ENCODE results near the gene MXD1.
"Not testable (repeated sequence)": the region's sequence is repeated elsewhere in the genome, so short reads cannot be mapped to it uniquely, and the experiment has no call there.

MXD1 gene, protein sequence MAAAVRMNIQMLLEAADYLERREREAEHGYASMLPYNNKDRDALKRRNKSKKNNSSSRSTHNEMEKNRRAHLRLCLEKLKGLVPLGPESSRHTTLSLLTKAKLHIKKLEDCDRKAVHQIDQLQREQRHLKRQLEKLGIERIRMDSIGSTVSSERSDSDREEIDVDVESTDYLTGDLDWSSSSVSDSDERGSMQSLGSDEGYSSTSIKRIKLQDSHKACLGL

GRCh38 chr2:69914950-69915945 lies at the start of gene MXD1:
Gene MXD1, plus strand, starts transcription at chr2:69915109. Its CDS starts 222 bp downstream, at chr2:69915331.
- no peak for FAIRE-seq

- no peak for FAIRE-seq
These were observed 26.5 kb upstream of the MXD1 start for GRCh38 chr2:69888451-69888850.

GRCh38 chr2:69889302-69889701 lies 25.6 kb upstream of the MXD1 start:
- FAIRE-seq, result no peak

- FAIRE-seq, result no peak
These were observed 24.0 kb upstream of the MXD1 start for GRCh38 chr2:69890881-69891280.

- not testable (repeated sequence) for FAIRE-seq
These were observed 22.0 kb upstream of the MXD1 start for GRCh38 chr2:69892838-69893424.

- no peak for FAIRE-seq
These were observed 21.0 kb upstream of the MXD1 start, which contains the start of gene SNRNP27 for GRCh38 chr2:69893684-69894551. Gene SNRNP27, plus strand, starts transcription at chr2:69893956. Its CDS starts 29 bp downstream, at chr2:69893985.

- FAIRE-seq, result not testable (repeated sequence)
These were observed 20.2 kb upstream of the MXD1 start for GRCh38 chr2:69894737-69895136.

GRCh38 chr2:69902213-69902922 lies 12.5 kb upstream of the MXD1 start:
- FAIRE-seq, result no peak

GRCh38 chr2:69907216-69907615 lies 7.7 kb upstream of the MXD1 start:
- no peak for FAIRE-seq

- FAIRE-seq, result peak; percentile 97
These were observed 2.8 kb upstream of the MXD1 start for GRCh38 chr2:69911985-69912563.

DNA sequence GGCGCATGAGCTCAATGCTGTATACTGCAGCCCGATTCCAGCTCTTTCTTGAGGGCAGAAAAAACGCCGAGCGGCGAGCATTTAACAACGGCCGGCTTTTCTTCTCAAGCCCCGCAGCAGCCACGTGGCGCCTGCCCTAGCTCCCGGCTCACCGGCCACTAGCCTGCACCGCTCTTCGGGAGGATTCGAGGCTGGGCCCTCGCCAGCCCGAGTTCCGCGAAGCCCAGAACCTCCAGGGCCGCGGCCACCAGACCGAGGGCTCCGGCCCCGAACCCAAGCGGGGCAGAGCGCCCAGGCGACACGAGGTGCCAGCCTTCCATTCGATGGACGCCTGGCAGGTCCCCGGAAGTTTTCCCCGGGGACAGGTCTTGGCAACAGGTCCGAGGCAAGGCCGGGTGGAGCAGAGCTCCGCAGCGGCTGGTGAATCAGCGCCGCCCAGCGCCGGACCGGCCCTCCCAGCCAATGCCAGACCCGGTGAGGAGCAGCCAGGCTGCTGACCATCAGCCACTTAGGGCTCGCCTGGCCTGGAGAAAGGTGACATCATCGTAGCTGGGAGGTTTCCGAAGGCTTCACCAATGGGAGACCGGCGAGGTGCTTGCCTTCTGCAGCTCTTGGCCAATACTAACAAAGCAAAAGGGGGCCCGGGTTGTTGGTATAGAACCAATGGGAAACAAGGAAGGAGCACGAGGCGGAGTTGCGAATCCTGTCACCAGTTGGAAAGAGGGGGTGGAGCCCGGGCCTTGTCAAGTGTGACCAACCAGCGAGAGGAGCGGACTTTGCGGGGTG lies 552 bp upstream of the MXD1 start:
- peak; percentile 100 for FAIRE-seq

DNA sequence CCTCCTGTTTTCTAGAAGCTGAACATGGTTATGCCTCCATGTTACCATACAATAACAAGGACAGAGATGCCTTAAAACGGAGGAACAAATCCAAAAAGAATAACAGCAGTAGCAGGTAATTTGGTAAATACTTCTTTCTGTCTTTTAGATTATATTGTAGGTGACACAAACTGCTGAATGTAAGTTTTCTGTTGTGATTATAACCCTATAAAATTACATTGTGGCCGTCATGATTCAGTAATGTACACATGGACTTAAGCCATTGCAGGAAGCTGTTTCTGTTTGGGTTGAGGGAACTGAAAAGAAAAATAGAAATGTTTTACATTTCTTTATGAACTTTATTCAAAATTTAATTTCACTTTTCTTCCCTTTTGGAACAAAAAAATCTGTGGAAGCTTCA lies 1.2 kb downstream of the MXD1 start:
- no peak for FAIRE-seq

- FAIRE-seq, result no peak
These were observed 2.9 kb downstream of the MXD1 start for GRCh38 chr2:69917852-69918251.

- no peak for FAIRE-seq
These were observed 3.5 kb downstream of the MXD1 start for GRCh38 chr2:69918401-69918800.

GRCh38 chr2:69923116-69923515 lies 8.2 kb downstream of the MXD1 start:
- no peak for FAIRE-seq

DNA sequence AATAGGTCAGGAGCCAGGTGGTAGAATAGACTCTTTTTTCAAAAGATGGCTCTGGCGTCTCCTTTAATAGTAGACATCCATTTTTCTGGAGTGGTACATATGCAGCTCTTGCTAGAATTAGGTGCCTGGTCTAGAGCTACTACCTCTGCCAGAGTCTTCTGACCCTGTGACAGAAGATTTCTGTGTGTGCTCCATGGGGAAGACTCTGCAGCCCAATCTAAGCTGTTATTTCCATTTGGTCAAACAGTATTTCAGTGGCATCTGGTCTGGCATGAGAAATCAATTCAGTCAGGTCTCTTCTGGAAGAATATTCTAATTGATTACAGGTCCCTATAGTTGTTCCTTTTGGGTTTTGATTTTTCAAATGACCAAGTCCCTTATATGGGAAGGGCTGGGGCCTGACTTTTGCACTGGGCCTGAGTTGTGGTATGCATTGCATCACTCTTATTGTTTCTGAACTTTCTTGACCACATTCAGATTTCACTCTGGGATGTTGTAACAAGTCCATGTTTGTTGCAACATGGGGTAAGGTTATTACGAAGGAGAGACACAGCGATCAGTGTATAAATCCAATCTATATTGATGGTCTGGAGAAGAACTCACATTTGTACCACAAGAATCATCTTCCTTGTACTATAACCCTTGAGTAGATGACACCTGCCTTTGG lies 12.1 kb downstream of the MXD1 start:
- FAIRE-seq, result no peak

GRCh38 chr2:69931832-69932595 lies 17.1 kb downstream of the MXD1 start:
- FAIRE-seq, result no peak

DNA sequence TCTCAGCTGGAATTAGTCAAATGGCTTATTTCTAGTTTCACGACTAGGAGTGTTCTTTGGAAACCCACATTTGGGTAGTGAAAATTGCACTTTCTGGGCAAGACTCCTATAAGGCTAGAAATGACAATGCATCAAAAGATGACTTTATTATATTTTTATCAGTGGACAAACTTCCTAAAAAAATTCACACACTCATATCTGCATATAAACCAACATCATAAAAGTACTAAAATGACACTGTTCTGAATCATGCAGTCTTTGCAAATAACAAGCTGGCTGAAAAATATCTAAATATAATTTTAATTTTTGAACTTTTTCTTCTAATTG lies 17.6 kb downstream of the MXD1 start:
- FAIRE-seq, result no peak

DNA sequence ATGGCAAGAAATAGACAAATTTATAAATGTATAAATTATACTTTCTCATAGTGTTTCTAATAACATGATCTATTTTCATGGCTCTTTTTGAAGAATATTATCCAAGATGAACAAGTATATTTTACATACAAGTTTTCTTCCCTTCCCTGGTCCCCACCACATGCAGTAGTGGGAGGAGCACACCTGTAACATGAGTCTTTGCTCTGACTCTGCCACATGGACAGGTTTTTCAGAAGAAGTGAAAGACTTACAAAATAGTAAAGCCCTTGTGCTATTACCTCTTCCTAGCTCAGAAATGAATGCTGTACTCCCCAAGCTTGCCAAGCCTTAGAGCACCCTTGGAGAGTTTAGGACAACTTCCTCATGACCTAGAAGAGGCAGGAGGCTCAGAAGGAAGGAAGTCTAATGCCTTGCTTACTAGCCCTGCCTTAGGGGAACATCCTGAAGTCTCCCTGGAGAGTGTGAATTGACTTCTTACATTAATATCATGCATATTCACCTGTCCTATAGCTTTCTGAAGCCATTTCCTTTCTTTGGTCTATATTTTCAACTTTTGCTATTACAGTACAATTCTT lies 18.4 kb downstream of the MXD1 start:
- FAIRE-seq, result no peak
